SK-N-SH treated with all-trans-retinoic acid at 6 μM for 48 hours (cell line): ENCODE data around the gene RAD51B.

Experiments
- ATAC-seq: fragments of 200-7000 bp; cut with Tn5 transposase; 3 replicates; pipeline ENCODE4 v1.9.1; 2020; ENCODE audit warnings: mild to moderate bottlenecking, moderate library complexity
- ARNTL ChIP-seq: fragments of 450-650 bp; formaldehyde crosslinking; IDR thresholded peaks from 2 replicates; pipeline ENCODE4 v1.5.0; 2020; ENCODE audit warnings: low read depth, mild to moderate bottlenecking, moderate library complexity, borderline replicate concordance
- CREB5 ChIP-seq: fragments of 250-450 bp; sonication (Bioruptor Pico); IDR thresholded peaks from 2 replicates; pipeline ENCODE4 v1.5.1; 2020; ENCODE audit warnings: low read depth, mild to moderate bottlenecking, moderate library complexity
- CSDC2 ChIP-seq: fragments of 250-450 bp; sonication (Bioruptor Pico); IDR thresholded peaks from 2 replicates; pipeline ENCODE4 v1.5.0; 2020; ENCODE audit warnings: mild to moderate bottlenecking, moderate library complexity
- CSRNP3 ChIP-seq: fragments of 250-450 bp; sonication (Bioruptor Pico); IDR thresholded peaks from 2 replicates; pipeline ENCODE4 v1.5.1; 2021; ENCODE audit warnings: mild to moderate bottlenecking, moderate library complexity
- ESRRG ChIP-seq: fragments of 250-450 bp; sonication (Bioruptor Pico); IDR thresholded peaks from 2 replicates; pipeline ENCODE4 v1.6.1; 2021; ENCODE audit warnings: mild to moderate bottlenecking
- GLIS3 ChIP-seq: fragments of 250-450 bp; sonication (Bioruptor Pico); IDR thresholded peaks from 2 replicates; pipeline ENCODE4 v1.5.0; 2020; ENCODE audit warnings: mild to moderate bottlenecking, moderate library complexity
- ISL1 ChIP-seq: fragments of 250-450 bp; sonication (Bioruptor Pico); IDR thresholded peaks from 2 replicates; pipeline ENCODE4 v2.1.2; 2022; ENCODE audit warnings: mild to moderate bottlenecking, moderate library complexity
- OSR1 ChIP-seq: fragments of 250-450 bp; sonication (Bioruptor Pico); IDR thresholded peaks from 2 replicates; pipeline ENCODE4 v1.8.0; 2022; ENCODE audit warnings: moderate library complexity, mild to moderate bottlenecking, inconsistent platforms
- RARB ChIP-seq: fragments of 250-450 bp; sonication (Bioruptor Pico); IDR thresholded peaks from 2 replicates; pipeline ENCODE4 v1.8.0; 2021; ENCODE audit warnings: mild to moderate bottlenecking, moderate library complexity
- TCF4 ChIP-seq: fragments of 250-450 bp; sonication (Bioruptor Pico); IDR thresholded peaks from 2 replicates; pipeline ENCODE4 v1.8.0; 2021; ENCODE audit warnings: mild to moderate bottlenecking, moderate library complexity, borderline replicate concordance
- TOX ChIP-seq: fragments of 250-450 bp; sonication (Bioruptor Pico); IDR thresholded peaks from 2 replicates; pipeline ENCODE4 v1.8.0; 2021; ENCODE audit warnings: mild to moderate bottlenecking, moderate library complexity, borderline replicate concordance
- TSHZ2 ChIP-seq: fragments of 250-450 bp; sonication (Bioruptor Pico); IDR thresholded peaks from 2 replicates; pipeline ENCODE4 v1.5.0; 2020; ENCODE audit warnings: mild to moderate bottlenecking, moderate library complexity
- ZC3H10 ChIP-seq: fragments of 250-450 bp; sonication (Bioruptor Pico); IDR thresholded peaks from 2 replicates; pipeline ENCODE4 v1.5.1; 2021; ENCODE audit warnings: mild to moderate bottlenecking, moderate library complexity
- ZFP3 ChIP-seq: fragments of 250-450 bp; sonication (Bioruptor Pico); IDR thresholded peaks from 2 replicates; pipeline ENCODE4 v1.5.0; 2020; ENCODE audit warnings: mild to moderate bottlenecking, moderate library complexity
- ZFP30 ChIP-seq: fragments of 450-650 bp; formaldehyde crosslinking; IDR thresholded peaks from 2 replicates; pipeline ENCODE4 v1.5.0; 2022; ENCODE audit warnings: mild to moderate bottlenecking, moderate library complexity
- ZNF70 ChIP-seq: fragments of 450-650 bp; formaldehyde crosslinking; IDR thresholded peaks from 2 replicates; pipeline ENCODE4 v1.5.0; 2020; ENCODE audit warnings: mild to moderate bottlenecking, moderate library complexity
- TF ChIP-seq, protein P1 (sequence below): fragments of 250-450 bp; sonication (Bioruptor Pico); IDR thresholded peaks from 2 replicates; pipeline ENCODE4 v1.8.0; 2021; ENCODE audit warnings: low read depth, mild to moderate bottlenecking, moderate library complexity, borderline replicate concordance
- TF ChIP-seq, protein P2 (sequence below): fragments of 250-450 bp; sonication (Bioruptor Pico); IDR thresholded peaks from 2 replicates; pipeline ENCODE4 v1.8.0; 2020; ENCODE audit warnings: mild to moderate bottlenecking, moderate library complexity, borderline replicate concordance

Gene RAD51B

GRCh38 chr14:68386446-68386845 lies 566.9 kb downstream of the RAD51B start (continued):
- TF ChIP-seq, protein P1, sequence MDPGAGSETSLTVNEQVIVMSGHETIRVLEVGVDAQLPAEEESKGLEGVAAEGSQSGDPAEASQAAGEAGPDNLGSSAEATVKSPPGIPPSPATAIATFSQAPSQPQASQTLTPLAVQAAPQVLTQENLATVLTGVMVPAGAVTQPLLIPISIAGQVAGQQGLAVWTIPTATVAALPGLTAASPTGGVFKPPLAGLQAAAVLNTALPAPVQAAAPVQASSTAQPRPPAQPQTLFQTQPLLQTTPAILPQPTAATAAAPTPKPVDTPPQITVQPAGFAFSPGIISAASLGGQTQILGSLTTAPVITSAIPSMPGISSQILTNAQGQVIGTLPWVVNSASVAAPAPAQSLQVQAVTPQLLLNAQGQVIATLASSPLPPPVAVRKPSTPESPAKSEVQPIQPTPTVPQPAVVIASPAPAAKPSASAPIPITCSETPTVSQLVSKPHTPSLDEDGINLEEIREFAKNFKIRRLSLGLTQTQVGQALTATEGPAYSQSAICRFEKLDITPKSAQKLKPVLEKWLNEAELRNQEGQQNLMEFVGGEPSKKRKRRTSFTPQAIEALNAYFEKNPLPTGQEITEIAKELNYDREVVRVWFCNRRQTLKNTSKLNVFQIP (CRISPR knock-in tag) = no peak
- no peak for TF ChIP-seq OSR1 (CRISPR knock-in tag)
- TF ChIP-seq TCF4 = no peak
- no peak for TF ChIP-seq ISL1 (CRISPR knock-in tag)
- TF ChIP-seq TOX (CRISPR knock-in tag) = no peak

GRCh38 chr14:68386950-68387779 lies 567.6 kb downstream of the RAD51B start:
- TF ChIP-seq CSRNP3 (CRISPR knock-in tag) (no peak), ISL1 (CRISPR knock-in tag) (peak; percentile 60)
- ATAC-seq = peak; percentile 92

DNA sequence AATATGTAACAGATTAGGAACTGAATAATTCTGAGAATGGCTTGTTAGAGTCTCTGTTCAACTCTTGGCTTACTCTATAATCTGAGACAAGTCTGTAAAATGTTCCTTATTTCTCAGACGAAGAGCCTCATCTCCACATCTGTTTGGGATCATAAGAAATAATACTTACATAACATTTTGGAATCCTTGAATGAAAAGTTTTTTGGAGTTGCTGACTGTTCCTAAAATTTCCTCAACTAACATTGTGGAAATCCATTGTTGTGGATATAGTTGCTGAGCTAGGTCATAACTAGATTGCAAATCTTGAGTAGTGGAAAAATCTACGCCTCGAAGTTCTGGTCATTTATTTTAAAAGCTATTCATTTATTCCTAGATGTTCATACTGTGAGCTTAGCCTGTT lies 570.4 kb downstream of the RAD51B start:
- no peak for ATAC-seq
- TF ChIP-seq RARB = no peak
- no peak for TF ChIP-seq ESRRG
- TF ChIP-seq ZC3H10 (CRISPR knock-in tag) = no peak
- TF ChIP-seq OSR1 (CRISPR knock-in tag) = no peak
- no peak for TF ChIP-seq CSRNP3 (CRISPR knock-in tag)
- no peak for TF ChIP-seq CREB5 (CRISPR knock-in tag)
- no peak for TF ChIP-seq ZFP30 (CRISPR knock-in tag)
- no peak for TF ChIP-seq ZFP3 (CRISPR knock-in tag)
- TF ChIP-seq ISL1 (CRISPR knock-in tag) = no peak
- no peak for TF ChIP-seq CSDC2 (CRISPR knock-in tag)
- no peak for TF ChIP-seq ZNF70 (CRISPR knock-in tag)
- TF ChIP-seq, protein P2, sequence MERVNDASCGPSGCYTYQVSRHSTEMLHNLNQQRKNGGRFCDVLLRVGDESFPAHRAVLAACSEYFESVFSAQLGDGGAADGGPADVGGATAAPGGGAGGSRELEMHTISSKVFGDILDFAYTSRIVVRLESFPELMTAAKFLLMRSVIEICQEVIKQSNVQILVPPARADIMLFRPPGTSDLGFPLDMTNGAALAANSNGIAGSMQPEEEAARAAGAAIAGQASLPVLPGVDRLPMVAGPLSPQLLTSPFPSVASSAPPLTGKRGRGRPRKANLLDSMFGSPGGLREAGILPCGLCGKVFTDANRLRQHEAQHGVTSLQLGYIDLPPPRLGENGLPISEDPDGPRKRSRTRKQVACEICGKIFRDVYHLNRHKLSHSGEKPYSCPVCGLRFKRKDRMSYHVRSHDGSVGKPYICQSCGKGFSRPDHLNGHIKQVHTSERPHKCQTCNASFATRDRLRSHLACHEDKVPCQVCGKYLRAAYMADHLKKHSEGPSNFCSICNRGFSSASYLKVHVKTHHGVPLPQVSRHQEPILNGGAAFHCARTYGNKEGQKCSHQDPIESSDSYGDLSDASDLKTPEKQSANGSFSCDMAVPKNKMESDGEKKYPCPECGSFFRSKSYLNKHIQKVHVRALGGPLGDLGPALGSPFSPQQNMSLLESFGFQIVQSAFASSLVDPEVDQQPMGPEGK (CRISPR knock-in tag) = no peak
- TF ChIP-seq, protein P1 (CRISPR knock-in tag) = no peak
- TF ChIP-seq TSHZ2 = no peak
- TF ChIP-seq TOX (CRISPR knock-in tag) = no peak
- no peak for TF ChIP-seq GLIS3 (CRISPR knock-in tag)
- TF ChIP-seq ARNTL (CRISPR knock-in tag) = no peak
